CD4-positive, alpha-beta T cell (primary cell): ENCODE results near the gene MAN1B1. TPM values are rescaled to one million over a fixed set of nuclear protein-coding genes. Genes with fewer than 3 reads are reported as not detected.

Experiments
- ATAC-seq: fragments of 200-7000 bp; cut with Tn5 transposase; one replicate; pipeline ENCODE4 v1.10.0; 2022; ENCODE audit warnings: mild to moderate bottlenecking; ENCODE audit not compliant: poor library complexity
- CTCF ChIA-PET: fragments of 350-600 bp; sonication (Branson Sonifier 250); formaldehyde crosslinking; loops from one replicate; lab custom pipeline; 2021; ENCODE audit warnings: antibody characterized with exemption, inconsistent platforms; lab: Charles Lee
- POLR2A ChIA-PET: fragments of 350-600 bp; sonication (Branson Sonifier 250); formaldehyde crosslinking; loops from one replicate; lab custom pipeline; 2021; ENCODE audit warnings: antibody characterized with exemption, inconsistent platforms; lab: Charles Lee
- DNase-seq, 14 experiments: peaks; one replicate each; pipeline ENCODE4 v3.0.0-alpha.2; 2013 to 2020; ENCODE audit warnings: mixed read lengths in 2 of 14
- H3K27ac ChIP-seq, 2 donors: one replicate each; pipeline versions ENCODE4 v1.5.1 to v1.7.0; 2013; ENCODE audit warnings: low read length in 2 of 2, low read depth in 1 of 2, mild to moderate bottlenecking in 1 of 2
- H3K27me3 ChIP-seq, 2 experiments: 1 replicate in 1 of 2; 2 replicates in 1 of 2; pipeline versions ENCODE4 v1.6.1 to v1.7.0; 2013; ENCODE audit warnings: low read length in 2 of 2, control low read depth in 1 of 2, mild to moderate bottlenecking in 1 of 2, moderate library complexity in 1 of 2; ENCODE audit not compliant: insufficient read depth in 2 of 2, control insufficient read depth in 1 of 2
- H3K36me3 ChIP-seq: one replicate; pipeline ENCODE4 v1.6.1; 2013; ENCODE audit warnings: low read length, control low read depth; ENCODE audit not compliant: insufficient read depth
- H3K4me1 ChIP-seq: one replicate; pipeline ENCODE4 v1.6.1; 2013; ENCODE audit warnings: low read length, control low read depth; ENCODE audit not compliant: insufficient read depth
- H3K4me3 ChIP-seq: one replicate; pipeline ENCODE4 v1.5.1; 2013; ENCODE audit warnings: mild to moderate bottlenecking, low read length, moderate library complexity
- H3K9me3 ChIP-seq, 2 experiments: 1 replicate in 1 of 2; 2 replicates in 1 of 2; pipeline versions ENCODE4 v1.6.1 to v1.7.0; 2013; ENCODE audit warnings: low read length in 2 of 2, mild to moderate bottlenecking in 2 of 2, control low read depth in 1 of 2, moderate library complexity in 1 of 2; ENCODE audit not compliant: control insufficient read depth in 1 of 2, insufficient read depth in 1 of 2
- H3K27ac Mint-ChIP-seq: one replicate; pipeline ENCODE4 v1.8.0; 2020; ENCODE audit warnings: mixed read lengths
- H3K27me3 Mint-ChIP-seq: one replicate; pipeline ENCODE4 v1.8.0; 2021; ENCODE audit warnings: mixed read lengths
- H3K36me3 Mint-ChIP-seq: one replicate; pipeline ENCODE4 v1.8.0; 2021; ENCODE audit warnings: low read depth, mixed read lengths
- H3K4me1 Mint-ChIP-seq: one replicate; pipeline ENCODE4 v1.8.0; 2021; ENCODE audit warnings: low read depth, mixed read lengths
- H3K4me3 Mint-ChIP-seq: one replicate; pipeline ENCODE4 v1.8.0; 2020; ENCODE audit warnings: mild to moderate bottlenecking, mixed read lengths
- H3K9me3 Mint-ChIP-seq: one replicate; pipeline ENCODE4 v1.8.0; 2020; ENCODE audit warnings: mixed read lengths
- CTCF ChIP-seq: fragments of 200-600 bp; IDR thresholded peaks from one replicate; pipeline ENCODE4 v1.8.0; 2022; ENCODE audit warnings: antibody characterized with exemption, mild to moderate bottlenecking
- intact Hi-C, 2 experiments: fragments of 100-400 bp; cut with DNase I in 1 of 2; cut with micrococcal nuclease in 1 of 2; formaldehyde crosslinking; loops; one replicate each; pipeline versions ENCODE4 v1.15.1 to v1.9.0; 2023 to 2025; cut with DNase I, micrococcal nuclease
- total RNA-seq, 174 experiments: library from RNA in 2 of 174; stranded (reverse) in 2 of 174; gene quantifications; one replicate each; pipeline ENCODE4 v1.2.3 and lab custom pipeline; 2021 to 2026

MAN1B1 gene
- total RNA-seq, 2 experiments from 2014 or later: 60.9 to 66.9 TPM

GRCh38 chr9:137110911-137111787, 24.4 kb downstream of the MAN1B1 start:
- ATAC-seq: no peak
- Mint-ChIP-seq H3K9me3 (no peaks in the 10 kb centered on the region), H3K36me3 (peaks cover 28% of the 10 kb centered on the region), H3K4me1 (no peaks in the 10 kb centered on the region), H3K27me3 (no peaks in the 10 kb centered on the region), H3K27ac (no peak overlapping the region), H3K4me3 (peak overlapping the region; percentile 51)
- DNase-seq: no peak
- H3K9me3 ChIP-seq: no peaks in the 10 kb centered on the region
- no peak for TF ChIP-seq CTCF
- no peak overlapping the region for H3K27ac ChIP-seq
- intact Hi-C loops: no loop called here
- CTCF ChIA-PET: no interaction called here
- H3K27me3 ChIP-seq: no peaks in the 10 kb centered on the region
- POLR2A ChIA-PET: interaction anchor here (1.0 kb wide), 1 partner anchor 112 kb away, joined by 5 read pairs; no protein-coding TSS in a partner anchor
- H3K4me3 ChIP-seq: no peak overlapping the region
- H3K4me1 ChIP-seq: peaks cover 28% of the 10 kb centered on the region
- peaks cover 66% of the 10 kb centered on the region for H3K36me3 ChIP-seq

DNA sequence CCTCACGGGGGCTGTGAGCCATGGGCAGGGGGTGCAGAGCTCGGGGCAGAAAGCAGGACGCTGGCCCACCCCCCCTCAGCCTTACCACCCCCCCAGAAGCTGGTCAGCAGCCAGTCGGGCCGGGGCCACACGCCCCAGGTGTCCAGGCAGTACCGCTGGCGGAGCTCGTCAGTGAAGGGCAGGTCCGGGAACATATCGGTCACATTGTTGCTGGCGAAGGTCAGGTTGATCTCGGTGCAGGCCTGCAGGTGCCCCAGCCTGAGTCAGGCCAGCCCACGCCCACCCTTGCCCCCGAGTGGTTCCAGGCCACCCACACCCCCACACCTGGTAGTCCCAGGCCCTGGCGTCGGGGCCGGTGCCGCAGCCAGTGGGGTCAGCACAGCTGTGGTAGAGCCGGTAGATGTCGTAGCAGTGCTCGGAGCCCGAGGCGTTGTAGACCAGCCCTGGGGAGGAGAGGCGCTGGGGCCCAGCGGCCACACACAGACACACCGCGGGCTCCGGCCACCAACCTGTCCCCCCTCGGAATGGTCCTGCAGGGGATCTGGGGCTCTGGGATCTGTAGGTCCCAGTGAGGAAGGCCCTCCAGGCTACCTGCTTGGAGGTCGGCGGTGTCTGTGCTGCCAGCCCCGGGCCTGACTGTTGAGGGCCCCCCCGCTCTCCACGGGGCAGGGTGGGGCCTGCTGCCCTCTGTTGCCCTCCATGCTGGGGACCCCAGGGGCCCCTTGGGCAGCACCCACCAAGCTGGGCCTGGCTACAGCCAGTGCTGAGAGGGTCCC, 25.2 kb downstream of the MAN1B1 start:
- Mint-ChIP-seq H3K4me3 (no peak overlapping the region), H3K4me1 (no peaks in the 10 kb centered on the region), H3K36me3 (peaks cover 28% of the 10 kb centered on the region), H3K27ac (no peak overlapping the region), H3K27me3 (no peaks in the 10 kb centered on the region), H3K9me3 (no peaks in the 10 kb centered on the region)
- Histone ChIP-seq H3K9me3 (no peaks in the 10 kb centered on the region), H3K27me3 (no peaks in the 10 kb centered on the region), H3K4me1 (peaks cover 28% of the 10 kb centered on the region), H3K36me3 (peaks cover 58% of the 10 kb centered on the region), H3K4me3 (no peak overlapping the region), H3K27ac (no peak overlapping the region)
- no peak for ATAC-seq
- DNase-seq: peak in 1 of 14 experiments; percentile 35
- intact Hi-C loops: no loop called here
- TF ChIP-seq CTCF: no peak
- ChIA-PET POLR2A (interaction anchor here (1.0 kb wide), 1 partner anchor 111 kb away, joined by 5 read pairs; no protein-coding TSS in a partner anchor), CTCF (no interaction called here)

DNA sequence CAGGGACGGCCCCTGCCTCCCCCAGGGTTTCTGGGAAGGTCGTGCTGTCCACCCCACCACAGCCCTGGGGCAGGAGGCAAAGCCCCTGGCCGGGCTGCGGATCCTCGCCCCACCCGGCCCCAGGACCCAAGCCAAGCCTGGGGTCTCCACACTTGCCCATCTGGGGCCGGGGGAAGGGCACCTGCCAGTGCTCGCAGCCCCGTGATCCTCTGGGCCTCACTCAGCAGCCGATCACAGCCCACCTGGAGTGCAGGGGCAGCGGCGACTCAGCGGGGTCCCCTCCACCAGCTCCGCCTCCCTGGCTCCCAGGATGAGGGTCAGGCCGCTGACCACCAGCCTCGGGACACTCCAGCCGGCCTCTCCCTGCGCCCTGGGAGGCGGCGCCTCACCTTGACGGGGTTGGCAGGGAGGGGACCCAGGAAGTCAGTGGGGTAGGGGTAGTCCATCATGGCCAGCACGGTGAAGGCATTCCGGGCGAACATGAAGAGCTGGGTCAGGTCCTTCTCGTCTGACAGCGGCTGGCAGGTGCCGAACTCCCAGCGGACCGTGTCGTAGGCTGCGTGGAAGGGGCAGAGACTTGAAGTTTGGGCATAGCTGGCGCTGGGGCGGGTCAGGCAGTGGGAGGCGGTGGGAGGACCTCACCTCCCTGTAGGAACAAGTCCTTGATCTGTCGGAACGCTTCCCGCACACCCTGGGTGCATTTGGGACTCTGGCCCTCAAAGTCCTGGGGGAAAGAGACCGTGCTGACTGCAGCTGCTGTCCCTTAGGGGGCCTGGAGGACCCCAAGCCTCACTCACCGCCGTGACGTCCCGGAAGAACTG, 26.0 kb downstream of the MAN1B1 start:
- H3K9me3 Mint-ChIP-seq: no peaks in the 10 kb centered on the region
- no peak for TF ChIP-seq CTCF
- Histone ChIP-seq H3K4me3 (no peak overlapping the region), H3K27me3 (no peaks in the 10 kb centered on the region), H3K27ac (no peak overlapping the region), H3K4me1 (peaks cover 28% of the 10 kb centered on the region), H3K36me3 (peaks cover 50% of the 10 kb centered on the region), H3K9me3 (no peaks in the 10 kb centered on the region)
- H3K27ac Mint-ChIP-seq: peak overlapping the region; percentile 44
- CTCF ChIA-PET: interaction anchor here (0.8 to 1.6 kb wide), 3 partner anchors 17 to 124 kb away, joined by 3 to 4 read pairs (median 4); partner anchors contain the start of gene RNF224
- POLR2A ChIA-PET: interaction anchor here (0.9 to 2.9 kb wide), 5 partner anchors 17 to 128 kb away, joined by 3 to 10 read pairs (median 8); partner anchors contain the start of genes MAN1B1 and TUBB4B
- H3K4me3 Mint-ChIP-seq: peak overlapping the region; percentile 79
- peak in 1 of 14 experiments; percentile 40 for DNase-seq
- intact Hi-C loops: no loop called here
- H3K27me3 Mint-ChIP-seq: no peaks in the 10 kb centered on the region
- no peaks in the 10 kb centered on the region for H3K4me1 Mint-ChIP-seq
- H3K36me3 Mint-ChIP-seq: peaks cover 28% of the 10 kb centered on the region
- ATAC-seq: no peak
